CD14-positive monocyte (primary cell): ENCODE results near the gene SPPL3. TPM values are rescaled to one million over a fixed set of nuclear protein-coding genes. Genes with fewer than 3 reads are reported as not detected.
A peak's percentile ranks its signal among the peaks of the same experiment; 100 is the strongest.

Source experiments
- DNase-seq, 3 donors: peaks; one replicate each; pipeline ENCODE4 v3.0.0-alpha.2; 2011 to 2022
- H2AFZ ChIP-seq: 2 replicates; pipeline ENCODE4 v1.6.0; 2012; ENCODE audit warnings: mild to moderate bottlenecking, low read depth, low read length, inconsistent platforms; ENCODE audit not compliant: insufficient read depth, poor library complexity, severe bottlenecking
- H3K27ac ChIP-seq, 2 donors: 1 replicate in 1 of 2; 2 replicates in 1 of 2; pipeline ENCODE4 v1.5.1; 2012 to 2013; ENCODE audit warnings: low read length in 2 of 2, control low read depth in 1 of 2, inconsistent platforms in 1 of 2, low read depth in 1 of 2, mild to moderate bottlenecking in 1 of 2
- H3K27me3 ChIP-seq, 2 donors: one replicate each; pipeline versions ENCODE4 v1.6.0 to v1.6.1; 2011 to 2013; ENCODE audit warnings: low read length in 2 of 2; ENCODE audit not compliant: control insufficient read depth in 2 of 2, insufficient read depth in 2 of 2
- H3K36me3 ChIP-seq, 2 donors: replicated peaks in 1 of 2; 1 replicate in 1 of 2; 2 replicates in 1 of 2; pipeline versions ENCODE4 v1.5.1 to v1.6.1; 2012 to 2013; ENCODE audit warnings: low read length in 2 of 2, control low read depth in 1 of 2, inconsistent platforms in 1 of 2, mild to moderate bottlenecking in 1 of 2; ENCODE audit not compliant: insufficient read depth in 2 of 2, control insufficient read depth in 1 of 2
- H3K4me1 ChIP-seq, 2 donors: 1 replicate in 1 of 2; 2 replicates in 1 of 2; pipeline versions ENCODE4 v1.5.1 to v1.6.1; 2012 to 2013; ENCODE audit warnings: low read length in 2 of 2, control low read depth in 1 of 2, inconsistent platforms in 1 of 2, mild to moderate bottlenecking in 1 of 2, moderate library complexity in 1 of 2; ENCODE audit not compliant: insufficient read depth in 2 of 2, control insufficient read depth in 1 of 2
- H3K4me2 ChIP-seq: replicated peaks from 2 replicates; pipeline ENCODE3; 2012; ENCODE audit warnings: low read length, moderate library complexity, mild to moderate bottlenecking; ENCODE audit not compliant: poor library complexity, severe bottlenecking; ENCODE audit errors: extremely low read depth
- H3K4me3 ChIP-seq, 3 experiments: fragments of 200-600 bp in 1 of 3; sonication (generic) in 1 of 3; replicated peaks in 1 of 3; 1 replicate in 2 of 3; 2 replicates in 1 of 3; pipeline ENCODE4 v1.5.1; 2011 to 2013; ENCODE audit warnings: low read length in 3 of 3, mild to moderate bottlenecking in 3 of 3, control low read depth in 2 of 3, low read depth in 2 of 3, inconsistent platforms in 1 of 3, moderate library complexity in 1 of 3
- H3K79me2 ChIP-seq: 2 replicates; pipeline ENCODE4 v1.6.0; 2012; ENCODE audit warnings: mild to moderate bottlenecking, control low read depth, inconsistent platforms, low read length, moderate library complexity; ENCODE audit not compliant: insufficient read depth
- H3K9ac ChIP-seq: 2 replicates; pipeline ENCODE4 v1.6.0; 2017; ENCODE audit warnings: low read length, mild to moderate bottlenecking; ENCODE audit not compliant: insufficient read depth, poor library complexity, severe bottlenecking
- H3K9me3 ChIP-seq, 2 donors: replicated peaks in 1 of 2; 1 replicate in 1 of 2; 2 replicates in 1 of 2; pipeline versions ENCODE4 v1.5.1 to v1.6.1; 2012 to 2013; ENCODE audit warnings: low read length in 2 of 2, control low read depth in 1 of 2; ENCODE audit not compliant: control insufficient read depth in 1 of 2, insufficient read depth in 1 of 2
- H4K20me1 ChIP-seq: 2 replicates; pipeline ENCODE4 v1.6.0; 2012; ENCODE audit warnings: mild to moderate bottlenecking, low read length, control low read depth, moderate library complexity; ENCODE audit not compliant: insufficient read depth
- H3K27ac Mint-ChIP-seq, 7 donors: one replicate each; pipeline ENCODE4 v1.8.0; 2020; ENCODE audit warnings: mild to moderate bottlenecking in 7 of 7, mixed read lengths in 7 of 7, moderate library complexity in 6 of 7, inconsistent platforms in 2 of 7
- H3K27me3 Mint-ChIP-seq, 3 donors: one replicate each; pipeline ENCODE4 v1.8.0; 2021 to 2022; ENCODE audit warnings: low read depth in 3 of 3, mild to moderate bottlenecking in 3 of 3, mixed read lengths in 3 of 3, moderate library complexity in 3 of 3, inconsistent platforms in 1 of 3
- H3K36me3 Mint-ChIP-seq, 2 donors: one replicate each; pipeline ENCODE4 v1.8.0; 2020; ENCODE audit warnings: mixed read lengths in 2 of 2, inconsistent platforms in 1 of 2, mild to moderate bottlenecking in 1 of 2
- H3K4me1 Mint-ChIP-seq: one replicate; pipeline ENCODE4 v1.8.0; 2020; ENCODE audit warnings: mild to moderate bottlenecking, mixed read lengths
- H3K4me3 Mint-ChIP-seq, 2 donors: one replicate each; pipeline ENCODE4 v1.8.0; 2020; ENCODE audit warnings: mild to moderate bottlenecking in 2 of 2, mixed read lengths in 2 of 2, moderate library complexity in 1 of 2
- H3K9me3 Mint-ChIP-seq, 7 donors: one replicate each; pipeline ENCODE4 v1.8.0; 2020 to 2022; ENCODE audit warnings: mixed read lengths in 7 of 7, mild to moderate bottlenecking in 6 of 7, moderate library complexity in 6 of 7, inconsistent platforms in 2 of 7
- WGBS: methylation state at CpG from one replicate; pipeline ENCODE4 v1.1.5; 2013; ENCODE audit warnings: missing lambda C conversion rate; ENCODE audit not compliant: insufficient coverage; 5-methylcytosine and 5-hydroxymethylcytosine counted together
- intact Hi-C, 2 donors: fragments of 100-400 bp; cut with micrococcal nuclease; formaldehyde crosslinking; loops; one replicate each; pipeline versions ENCODE4 v1.15.0 to v1.15.1; 2023
- polyA plus RNA-seq, 3 donors: library from polyadenylated mRNA; depleted of rRNA in 1 of 3; unstranded in 2 of 3; stranded (reverse) in 1 of 3; fragments of 300-500 nt in 2 of 3; fragments of >200 nt in 1 of 3; fragmentation: Illumina TruSeq in 2 of 3; gene quantifications; 1 replicate in 2 of 3; 2 replicates in 1 of 3; pipeline ENCODE4 v1.2.3, GENCODE V29; 2012 to 2021
- TF ChIP-seq, protein P1 (sequence below): fragments of 200-600 bp; IDR thresholded peaks from one replicate; pipeline ENCODE4 v1.8.0; 2022; ENCODE audit warnings: antibody characterized with exemption, mild to moderate bottlenecking

SPPL3 gene
- polyA plus RNA-seq, 3 donors = 14.5 to 18.6 (median 18.5) TPM

DNA sequence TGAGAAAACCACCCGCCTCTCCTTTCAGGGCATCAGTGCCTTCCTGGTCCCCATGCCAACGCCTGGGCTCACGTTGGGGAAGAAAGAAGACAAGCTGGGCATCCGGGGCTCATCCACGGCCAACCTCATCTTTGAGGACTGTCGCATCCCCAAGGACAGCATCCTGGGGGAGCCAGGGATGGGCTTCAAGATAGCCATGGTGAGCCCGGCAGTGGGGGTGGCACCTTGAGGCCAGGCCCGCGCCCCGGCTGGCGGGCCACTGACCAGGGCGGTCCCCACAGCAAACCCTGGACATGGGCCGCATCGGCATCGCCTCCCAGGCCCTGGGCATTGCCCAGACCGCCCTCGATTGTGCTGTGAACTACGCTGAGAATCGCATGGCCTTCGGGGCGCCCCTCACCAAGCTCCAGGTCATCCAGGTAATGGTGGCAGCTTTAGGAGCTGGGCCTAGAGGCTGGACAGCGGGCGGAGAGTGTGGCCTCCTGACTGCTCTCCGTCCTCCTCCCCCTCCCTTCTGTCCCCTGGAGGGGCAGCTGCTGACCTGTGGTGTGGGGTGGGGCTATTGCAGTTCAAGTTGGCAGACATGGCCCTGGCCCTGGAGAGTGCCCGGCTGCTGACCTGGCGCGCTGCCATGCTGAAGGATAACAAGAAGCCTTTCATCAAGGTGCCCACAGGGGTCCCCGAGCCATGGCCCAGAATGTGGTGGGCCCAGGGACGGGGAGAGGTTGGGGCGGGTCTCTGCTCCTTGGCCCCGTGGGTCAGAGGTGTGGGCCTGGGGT, 165.7 kb downstream of the SPPL3 start:
- no peak overlapping the region for H3K4me3 ChIP-seq
- H2AFZ ChIP-seq = no peak overlapping the region
- peaks cover 0 to 3% (median 0%) of the 10 kb centered on the region in 3 donors for H3K27me3 Mint-ChIP-seq
- no peak for DNase-seq
- peaks cover 13 to 15% of the 10 kb centered on the region in 2 donors for H3K36me3 ChIP-seq
- WGBS = 98% methylated on average over 21 of the region's 31 CpGs
- TF ChIP-seq, protein P1, sequence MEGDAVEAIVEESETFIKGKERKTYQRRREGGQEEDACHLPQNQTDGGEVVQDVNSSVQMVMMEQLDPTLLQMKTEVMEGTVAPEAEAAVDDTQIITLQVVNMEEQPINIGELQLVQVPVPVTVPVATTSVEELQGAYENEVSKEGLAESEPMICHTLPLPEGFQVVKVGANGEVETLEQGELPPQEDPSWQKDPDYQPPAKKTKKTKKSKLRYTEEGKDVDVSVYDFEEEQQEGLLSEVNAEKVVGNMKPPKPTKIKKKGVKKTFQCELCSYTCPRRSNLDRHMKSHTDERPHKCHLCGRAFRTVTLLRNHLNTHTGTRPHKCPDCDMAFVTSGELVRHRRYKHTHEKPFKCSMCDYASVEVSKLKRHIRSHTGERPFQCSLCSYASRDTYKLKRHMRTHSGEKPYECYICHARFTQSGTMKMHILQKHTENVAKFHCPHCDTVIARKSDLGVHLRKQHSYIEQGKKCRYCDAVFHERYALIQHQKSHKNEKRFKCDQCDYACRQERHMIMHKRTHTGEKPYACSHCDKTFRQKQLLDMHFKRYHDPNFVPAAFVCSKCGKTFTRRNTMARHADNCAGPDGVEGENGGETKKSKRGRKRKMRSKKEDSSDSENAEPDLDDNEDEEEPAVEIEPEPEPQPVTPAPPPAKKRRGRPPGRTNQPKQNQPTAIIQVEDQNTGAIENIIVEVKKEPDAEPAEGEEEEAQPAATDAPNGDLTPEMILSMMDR = no peak
- intact Hi-C loops = no loop called here
- H3K9me3 Mint-ChIP-seq = no peaks in the 10 kb centered on the region
- H4K20me1 ChIP-seq = no peaks in the 10 kb centered on the region
- H3K27me3 ChIP-seq = no peaks in the 10 kb centered on the region
- H3K27ac ChIP-seq = no peak overlapping the region
- no peaks in the 10 kb centered on the region for H3K4me1 ChIP-seq
- no peak overlapping the region for H3K4me3 Mint-ChIP-seq
- H3K36me3 Mint-ChIP-seq = peaks cover 14 to 25% of the 10 kb centered on the region in 2 donors
- H3K4me2 ChIP-seq = no peak overlapping the region
- H3K9me3 ChIP-seq = no peaks in the 10 kb centered on the region
- no peak overlapping the region for H3K9ac ChIP-seq
- H3K27ac Mint-ChIP-seq = peak overlapping the region in 1 of 7 donors; percentile 52
- no peaks in the 10 kb centered on the region for H3K79me2 ChIP-seq
- H3K4me1 Mint-ChIP-seq = peaks cover under 1% of the 10 kb centered on the region

GRCh38 chr12:120737557-120738251, 166.5 kb downstream of the SPPL3 start:
- no peaks in the 10 kb centered on the region for H4K20me1 ChIP-seq
- no peak overlapping the region for H3K4me3 Mint-ChIP-seq
- WGBS = 98% methylated on average over 23 of the region's 25 CpGs
- H3K4me2 ChIP-seq = no peak overlapping the region
- H3K27ac ChIP-seq = no peak overlapping the region
- peaks cover 13 to 15% of the 10 kb centered on the region in 2 donors for H3K36me3 ChIP-seq
- H3K27me3 ChIP-seq = no peaks in the 10 kb centered on the region
- H2AFZ ChIP-seq = no peak overlapping the region
- peaks cover 0 to 4% (median 0%) of the 10 kb centered on the region in 7 donors for H3K9me3 Mint-ChIP-seq
- no peaks in the 10 kb centered on the region for H3K4me1 ChIP-seq
- peaks cover 2% of the 10 kb centered on the region for H3K4me1 Mint-ChIP-seq
- intact Hi-C loops = no loop called here
- no peak for DNase-seq
- H3K79me2 ChIP-seq = no peaks in the 10 kb centered on the region
- H3K9me3 ChIP-seq = no peaks in the 10 kb centered on the region
- H3K36me3 Mint-ChIP-seq = peaks cover 14 to 28% of the 10 kb centered on the region in 2 donors
- peak overlapping the region in 2 of 7 donors; percentile 46 to 52 for H3K27ac Mint-ChIP-seq
- H3K9ac ChIP-seq = no peak overlapping the region
- H3K4me3 ChIP-seq = no peak overlapping the region
- TF ChIP-seq, protein P1 = no peak
- H3K27me3 Mint-ChIP-seq = peaks cover 0 to 3% (median 0%) of the 10 kb centered on the region in 3 donors
